Osteoblast (primary cell): ENCODE results near the gene TRIOBP. TPM values are rescaled to one million over a fixed set of nuclear protein-coding genes. Genes with fewer than 3 reads are reported as not detected.

Experiments
- DNase-seq: peaks from one replicate; pipeline ENCODE4 v3.0.0; 2011; ENCODE audit warnings: low spot score, mixed read lengths; ENCODE audit not compliant: insufficient read length; ENCODE audit errors: missing footprints
- H2AFZ ChIP-seq: 2 replicates; pipeline ENCODE4 v1.6.0; 2011; ENCODE audit warnings: mild to moderate bottlenecking, low read length
- H3K27ac ChIP-seq: 2 replicates; pipeline ENCODE4 v1.5.1; 2011; ENCODE audit warnings: mild to moderate bottlenecking, low read depth, low read length, moderate library complexity
- H3K27me3 ChIP-seq: 2 replicates; pipeline ENCODE4 v1.6.0; 2012; ENCODE audit warnings: mild to moderate bottlenecking, control low read depth, inconsistent platforms, low read length, moderate library complexity; ENCODE audit not compliant: insufficient read depth
- H3K36me3 ChIP-seq: 2 replicates; pipeline ENCODE4 v1.5.1; 2011; ENCODE audit warnings: mild to moderate bottlenecking, low read length, control low read depth, moderate library complexity; ENCODE audit not compliant: insufficient read depth
- H3K4me1 ChIP-seq: 2 replicates; pipeline ENCODE4 v1.5.1; 2011; ENCODE audit warnings: mild to moderate bottlenecking, low read length, control low read depth, moderate library complexity; ENCODE audit not compliant: insufficient read depth
- H3K4me2 ChIP-seq: 2 replicates; pipeline ENCODE4 v1.6.0; 2011; ENCODE audit warnings: mild to moderate bottlenecking, low read length; ENCODE audit not compliant: insufficient read depth
- H3K4me3 ChIP-seq: fragments of 200-600 bp; sonication (generic); 3 replicates; pipeline ENCODE4 v1.5.1; 2012; ENCODE audit warnings: mild to moderate bottlenecking, low read length, inconsistent platforms; ENCODE audit not compliant: insufficient read depth
- H3K79me2 ChIP-seq: 2 replicates; pipeline ENCODE4 v1.6.0; 2012; ENCODE audit warnings: mild to moderate bottlenecking, low read length, control low read depth, inconsistent platforms; ENCODE audit not compliant: insufficient read depth
- H3K9me3 ChIP-seq: 2 replicates; pipeline ENCODE4 v1.5.1; 2011; ENCODE audit warnings: low read depth, low read length, control low read depth
- H4K20me1 ChIP-seq: 2 replicates; pipeline ENCODE4 v1.6.0; 2012; ENCODE audit warnings: mild to moderate bottlenecking, low read length, control low read depth; ENCODE audit not compliant: insufficient read depth
- CTCF ChIP-seq: IDR thresholded peaks from 2 replicates; pipeline ENCODE4 v1.5.1; 2011; ENCODE audit warnings: mild to moderate bottlenecking, low read depth, low read length, moderate library complexity; ENCODE audit errors: extremely low read depth
- total RNA-seq: library from RNA; depleted of rRNA; stranded (reverse); fragments of >200 nt; gene quantifications from 2 replicates; pipeline ENCODE4 v1.2.3, GENCODE V29; 2012

Gene TRIOBP
- total RNA-seq, 1 donor, result 162 TPM

- Histone ChIP-seq H4K20me1 (peaks cover 16% of the 10 kb centered on the region), H3K79me2 (peaks cover 54% of the 10 kb centered on the region), H3K27ac (no peak overlapping the region), H3K4me3 (no peak overlapping the region), H2AFZ (no peak overlapping the region), H3K27me3 (no peaks in the 10 kb centered on the region), H3K4me2 (no peak overlapping the region), H3K9me3 (no peaks in the 10 kb centered on the region), H3K4me1 (peaks cover 20% of the 10 kb centered on the region), H3K36me3 (peaks cover 4% of the 10 kb centered on the region)
- DNase-seq, result peak; percentile 38
- no peak for TF ChIP-seq CTCF
Observed at GRCh38 chr22:37664249-37665101, 32.4 kb upstream of the TRIOBP start.

GRCh38 chr22:37665487-37665886 lies 31.4 kb upstream of the TRIOBP start:
- Histone ChIP-seq H2AFZ (no peak overlapping the region), H3K4me1 (peaks cover 17% of the 10 kb centered on the region), H3K36me3 (peaks cover 4% of the 10 kb centered on the region), H3K4me2 (no peak overlapping the region), H3K4me3 (no peak overlapping the region), H4K20me1 (peaks cover 6% of the 10 kb centered on the region), H3K27ac (no peak overlapping the region), H3K27me3 (no peaks in the 10 kb centered on the region), H3K9me3 (no peaks in the 10 kb centered on the region), H3K79me2 (peaks cover 44% of the 10 kb centered on the region)
- peak; percentile 13 for DNase-seq
- no peak for TF ChIP-seq CTCF

GRCh38 chr22:37669586-37669985 lies 27.3 kb upstream of the TRIOBP start:
- H3K27ac ChIP-seq, result peak overlapping the region; percentile 49
- H3K79me2 ChIP-seq, result peaks cover 15% of the 10 kb centered on the region
- peak overlapping the region; percentile 45 for H3K4me3 ChIP-seq
- TF ChIP-seq CTCF, result no peak
- H3K27me3 ChIP-seq, result no peaks in the 10 kb centered on the region
- peak overlapping the region; percentile 75 for H3K4me2 ChIP-seq
- no peaks in the 10 kb centered on the region for H3K9me3 ChIP-seq
- peaks cover 8% of the 10 kb centered on the region for H3K4me1 ChIP-seq
- H2AFZ ChIP-seq, result peak overlapping the region; percentile 18
- H3K36me3 ChIP-seq, result peaks cover 4% of the 10 kb centered on the region
- H4K20me1 ChIP-seq, result no peaks in the 10 kb centered on the region
- DNase-seq, result peak; percentile 87

- H2AFZ ChIP-seq, result no peak overlapping the region
- DNase-seq, result peak; percentile 19
- H4K20me1 ChIP-seq, result peaks cover 14% of the 10 kb centered on the region
- H3K27me3 ChIP-seq, result no peaks in the 10 kb centered on the region
- H3K4me1 ChIP-seq, result peaks cover 13% of the 10 kb centered on the region
- peaks cover under 1% of the 10 kb centered on the region for H3K36me3 ChIP-seq
- H3K9me3 ChIP-seq, result no peaks in the 10 kb centered on the region
- no peak overlapping the region for H3K4me3 ChIP-seq
- no peak overlapping the region for H3K27ac ChIP-seq
- no peak overlapping the region for H3K4me2 ChIP-seq
- peaks cover 18% of the 10 kb centered on the region for H3K79me2 ChIP-seq
- TF ChIP-seq CTCF, result no peak
Observed at GRCh38 chr22:37672206-37672919, 24.5 kb upstream of the TRIOBP start.
